PC-3 (cell line): ENCODE measurements around the gene AHNAK. TPM values are rescaled to one million over a fixed set of nuclear protein-coding genes. Genes with fewer than 3 reads are reported as not detected.
"Not testable (repeated sequence)": the region's sequence is repeated elsewhere in the genome, so short reads cannot be mapped to it uniquely, and the experiment has no call there.

Source experiments
- ATAC-seq: fragments of 200-7000 bp; cut with Tn5 transposase; 2 replicates; pipeline ENCODE4 v1.9.1; 2020; ENCODE audit warnings: mild to moderate bottlenecking, moderate library complexity
- BruUV-seq: library from RNA; stranded (reverse); fragments of 400-500 nt; replicated peaks from 2 replicates; lab custom pipeline; 2021; lab: Mats Ljungman, UMichigan
- CTCF ChIA-PET: fragments of 300-600 bp; sonication (Branson Sonifier 250); formaldehyde crosslinking; loops from one replicate; lab custom pipeline; 2022; ENCODE audit warnings: antibody characterized with exemption; lab: Charles Lee
- POLR2A ChIA-PET: fragments of 300-600 bp; sonication (Branson Sonifier 250); formaldehyde crosslinking; loops from one replicate; lab custom pipeline; 2022; ENCODE audit warnings: antibody characterized with exemption; ENCODE audit not compliant: unreplicated experiment; lab: Charles Lee
- DNase-seq: peaks from one replicate; pipeline ENCODE4 v3.0.0-alpha.2; 2015
- H2AFZ ChIP-seq: fragments of 300-600 bp; sonication (generic); 2 replicates; pipeline ENCODE4 v1.6.0; 2016; ENCODE audit warnings: antibody characterized with exemption, low read length
- H3F3A ChIP-seq: fragments of 300-600 bp; sonication (generic); one replicate; pipeline ENCODE4 v1.6.0; 2017; ENCODE audit warnings: antibody characterized with exemption, low read length, control low read depth, mild to moderate bottlenecking; ENCODE audit not compliant: unreplicated experiment
- H3K27ac ChIP-seq: fragments of 300-600 bp; sonication (generic); 2 replicates; pipeline ENCODE4 v1.5.1; 2016; ENCODE audit warnings: mild to moderate bottlenecking, low read length
- H3K27me3 ChIP-seq: fragments of 300-600 bp; sonication (generic); 2 replicates; pipeline ENCODE4 v1.6.1; 2016; ENCODE audit warnings: low read length, mixed read lengths
- H3K36me3 ChIP-seq: fragments of 300-600 bp; sonication (generic); 2 replicates; pipeline ENCODE4 v1.6.1; 2016; ENCODE audit warnings: low read depth, mixed run types, low read length, mixed read lengths
- H3K4me1 ChIP-seq: fragments of 300-600 bp; sonication (generic); 2 replicates; pipeline ENCODE4 v1.5.1; 2016; ENCODE audit warnings: low read length; ENCODE audit not compliant: insufficient read depth
- H3K4me2 ChIP-seq: fragments of 300-600 bp; sonication (generic); 2 replicates; pipeline ENCODE4 v1.6.0; 2016; ENCODE audit warnings: low read length
- H3K4me3 ChIP-seq: fragments of 300-600 bp; sonication (generic); 2 replicates; pipeline ENCODE4 v1.5.1; 2016; ENCODE audit warnings: mild to moderate bottlenecking, low read length, mixed read lengths
- H3K79me2 ChIP-seq: fragments of 300-600 bp; sonication (generic); 2 replicates; pipeline ENCODE4 v1.6.1; 2017; ENCODE audit warnings: low read length, mixed read lengths
- H3K9ac ChIP-seq: fragments of 300-600 bp; sonication (generic); 2 replicates; pipeline ENCODE4 v1.6.0; 2016; ENCODE audit warnings: mild to moderate bottlenecking, low read length
- H3K9me2 ChIP-seq: fragments of 300-600 bp; sonication (generic); replicated peaks from 2 replicates; pipeline ENCODE4 v1.6.1; 2016; ENCODE audit warnings: mixed run types, low read length, mixed read lengths
- H3K9me3 ChIP-seq: fragments of 300-600 bp; sonication (generic); 2 replicates; pipeline ENCODE4 v1.6.1; 2016; ENCODE audit warnings: low read length, mixed read lengths
- H4K20me1 ChIP-seq: fragments of 300-600 bp; sonication (generic); 2 replicates; pipeline ENCODE4 v1.6.1; 2016; ENCODE audit warnings: low read length, mixed read lengths
- EZH2 ChIP-seq: fragments of 300-600 bp; sonication (generic); IDR thresholded peaks from one replicate; pipeline ENCODE4 v1.6.1; 2017; ENCODE audit warnings: antibody characterized with exemption, mild to moderate bottlenecking, low read length; ENCODE audit not compliant: unreplicated experiment
- EZH2phosphoT487 ChIP-seq: fragments of 300-600 bp; sonication (generic); IDR thresholded peaks from 2 replicates; pipeline ENCODE4 v1.6.1; 2018; ENCODE audit warnings: mild to moderate bottlenecking, antibody characterized with exemption, low read length, borderline replicate concordance
- intact Hi-C: fragments of 100-400 bp; cut with micrococcal nuclease; formaldehyde crosslinking; loops from 2 replicates; pipeline ENCODE4 v1.9.0; 2023
- total RNA-seq: library from RNA; depleted of rRNA; stranded (reverse); fragments of >200 nt; gene quantifications from 2 replicates; pipeline ENCODE4 v1.2.3, GENCODE V29; 2014
- TF ChIP-seq, protein P1 (sequence below): fragments of 300-600 bp; sonication (generic); conservative IDR thresholded peaks from 2 replicates; pipeline ENCODE4 v1.5.1; 2017; ENCODE audit warnings: antibody characterized with exemption, low read depth, mild to moderate bottlenecking, low read length

AHNAK gene
- total RNA-seq, 1 experiment from 2014 or later, result 287 TPM

DNA sequence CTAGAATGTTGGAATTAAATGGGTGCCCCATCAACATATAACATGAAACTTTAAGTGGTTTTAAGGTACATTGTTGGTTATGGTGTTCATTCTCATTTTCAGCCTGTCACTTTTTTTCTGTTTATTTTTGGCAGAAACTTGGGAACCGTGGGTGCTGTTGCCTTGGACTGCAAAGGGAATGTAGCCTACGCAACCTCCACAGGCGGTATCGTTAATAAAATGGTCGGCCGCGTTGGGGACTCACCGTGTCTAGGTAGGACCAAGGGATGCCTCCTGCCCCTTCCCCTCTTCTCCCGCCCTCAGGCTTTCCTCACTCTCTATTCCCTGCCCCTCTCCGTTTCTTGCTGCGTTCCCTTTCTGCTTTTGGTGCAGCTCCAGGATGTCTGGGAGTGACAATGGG is 157.6 kb downstream of the AHNAK start:
- no peak for DNase-seq
- BruUV-seq, result no TSS peak
- ChIA-PET POLR2A (no interaction called here), CTCF (interaction anchor here (0.6 kb wide), 1 partner anchor 171 kb away, joined by 3 read pairs; no protein-coding TSS in a partner anchor)
- intact Hi-C loops, result no loop called here
- Histone ChIP-seq H3K9ac (no peak overlapping the region), H3K4me1 (peaks cover 12% of the 10 kb centered on the region), H3K79me2 (no peaks in the 10 kb centered on the region), H3K4me2 (no peak overlapping the region), H3K36me3 (no peaks in the 10 kb centered on the region), H3K27me3 (no peaks in the 10 kb centered on the region), H3K9me2 (no peaks in the 10 kb centered on the region), H3K4me3 (no peak overlapping the region), H3K27ac (no peak overlapping the region), H3F3A (no peaks in the 10 kb centered on the region), H2AFZ (no peak overlapping the region), H3K9me3 (no peaks in the 10 kb centered on the region), H4K20me1 (no peaks in the 10 kb centered on the region)
- TF ChIP-seq, protein P1, sequence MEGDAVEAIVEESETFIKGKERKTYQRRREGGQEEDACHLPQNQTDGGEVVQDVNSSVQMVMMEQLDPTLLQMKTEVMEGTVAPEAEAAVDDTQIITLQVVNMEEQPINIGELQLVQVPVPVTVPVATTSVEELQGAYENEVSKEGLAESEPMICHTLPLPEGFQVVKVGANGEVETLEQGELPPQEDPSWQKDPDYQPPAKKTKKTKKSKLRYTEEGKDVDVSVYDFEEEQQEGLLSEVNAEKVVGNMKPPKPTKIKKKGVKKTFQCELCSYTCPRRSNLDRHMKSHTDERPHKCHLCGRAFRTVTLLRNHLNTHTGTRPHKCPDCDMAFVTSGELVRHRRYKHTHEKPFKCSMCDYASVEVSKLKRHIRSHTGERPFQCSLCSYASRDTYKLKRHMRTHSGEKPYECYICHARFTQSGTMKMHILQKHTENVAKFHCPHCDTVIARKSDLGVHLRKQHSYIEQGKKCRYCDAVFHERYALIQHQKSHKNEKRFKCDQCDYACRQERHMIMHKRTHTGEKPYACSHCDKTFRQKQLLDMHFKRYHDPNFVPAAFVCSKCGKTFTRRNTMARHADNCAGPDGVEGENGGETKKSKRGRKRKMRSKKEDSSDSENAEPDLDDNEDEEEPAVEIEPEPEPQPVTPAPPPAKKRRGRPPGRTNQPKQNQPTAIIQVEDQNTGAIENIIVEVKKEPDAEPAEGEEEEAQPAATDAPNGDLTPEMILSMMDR, result no peak
- TF ChIP-seq EZH2, result no peak
- no peak for ATAC-seq

DNA sequence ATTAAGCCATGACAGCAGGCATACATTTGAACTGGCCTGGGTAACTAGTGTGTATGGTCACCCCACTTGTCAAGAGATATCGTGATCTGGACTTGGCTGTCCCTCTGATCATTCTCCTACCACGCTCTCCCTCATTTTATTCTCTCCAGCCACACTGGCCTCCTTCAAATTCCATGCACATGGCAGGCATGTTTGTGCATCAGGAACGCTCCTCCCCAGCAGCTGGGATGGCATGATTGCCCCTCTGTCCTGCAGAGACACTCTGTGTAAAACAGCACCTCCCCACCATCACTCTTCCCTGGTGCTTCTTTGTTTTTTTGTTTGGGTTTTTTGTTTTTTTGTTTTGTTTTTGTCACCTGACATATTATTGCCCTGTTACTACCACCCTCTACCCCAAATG is 159.2 kb downstream of the AHNAK start:
- Histone ChIP-seq H3K36me3 (no peaks in the 10 kb centered on the region), H3K9ac (no peak overlapping the region), H3K4me3 (no peak overlapping the region), H4K20me1 (no peaks in the 10 kb centered on the region), H3K9me2 (no peaks in the 10 kb centered on the region), H3K4me1 (no peaks in the 10 kb centered on the region), H2AFZ (no peak overlapping the region), H3K9me3 (no peaks in the 10 kb centered on the region), H3K27me3 (no peaks in the 10 kb centered on the region), H3K4me2 (no peak overlapping the region), H3K27ac (no peak overlapping the region), H3K79me2 (no peaks in the 10 kb centered on the region), H3F3A (no peaks in the 10 kb centered on the region)
- ChIA-PET CTCF (no interaction called here), POLR2A (no interaction called here)
- ATAC-seq (no peak), DNase-seq (no peak)
- BruUV-seq, result no TSS peak
- intact Hi-C loops, result no loop called here
- TF ChIP-seq, protein P1, result no peak
- TF ChIP-seq EZH2phosphoT487 (no peak), EZH2 (no peak)

DNA sequence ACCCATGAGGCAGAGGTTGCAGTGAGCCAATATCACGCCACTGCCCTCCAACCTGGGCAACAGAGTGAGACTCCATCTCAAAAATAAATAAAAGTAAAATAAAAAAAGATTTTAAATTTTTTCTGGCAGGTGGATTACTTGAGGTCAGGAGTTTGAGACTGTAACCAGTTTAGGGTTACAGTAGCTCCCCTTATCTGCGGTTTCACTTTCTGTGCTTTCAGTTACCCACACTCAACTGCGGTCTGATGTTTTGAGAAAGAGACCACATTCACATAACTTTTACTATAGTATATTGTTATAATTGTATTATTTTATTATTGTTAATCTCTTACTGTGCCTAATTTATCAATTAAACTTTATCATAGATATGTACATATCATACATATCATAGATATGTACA is 160.5 kb downstream of the AHNAK start:
- H4K20me1 ChIP-seq, intact Hi-C loops, H3K27ac ChIP-seq, H2AFZ ChIP-seq, H3K9ac ChIP-seq, H3K4me2 ChIP-seq, H3K9me3 ChIP-seq, DNase-seq, H3F3A ChIP-seq, ATAC-seq, H3K27me3 ChIP-seq, POLR2A ChIA-PET, H3K4me3 ChIP-seq, BruUV-seq, H3K9me2 ChIP-seq, H3K36me3 ChIP-seq, H3K79me2 ChIP-seq, H3K4me1 ChIP-seq: not testable (repeated sequence)
- CTCF ChIA-PET, result interaction anchor here (0.6 kb wide), 1 partner anchor 158 kb away, joined by 3 read pairs; no protein-coding TSS in a partner anchor
